ENCODE measurements around the gene ZFHX3. TPM values are rescaled to one million over a fixed set of nuclear protein-coding genes. Genes with fewer than 3 reads are reported as not detected.
"Not testable (repeated sequence)": the region's sequence is repeated elsewhere in the genome, so short reads cannot be mapped to it uniquely, and the experiment has no call there.

Gene ZFHX3
- under 1 TPM; 0.15 to 0.32 TPM for total RNA-seq

GRCh38 chr16:73047536-73048291 lies at the start of gene ZFHX3:
ZFHX3 (minus strand) TSS chr16:73048128; CDS start chr16:72960145, 87,983 bp downstream.
- POLR2A ChIA-PET, result no interaction called here
- CTCF ChIA-PET, result no interaction called here

GRCh38 chr16:73096510-73096909 lies 48.6 kb upstream of the ZFHX3 start:
- ChIA-PET POLR2A (no interaction called here), CTCF (no interaction called here)

- ChIA-PET POLR2A (no interaction called here), CTCF (no interaction called here)
These were observed 48.0 kb upstream of the ZFHX3 start for GRCh38 chr16:73095885-73096421.

GRCh38 chr16:73095142-73095820 lies 47.4 kb upstream of the ZFHX3 start:
- CTCF ChIA-PET, result no interaction called here
- POLR2A ChIA-PET, result no interaction called here

- CTCF ChIA-PET, result no interaction called here
- POLR2A ChIA-PET, result no interaction called here
These were observed 46.4 kb upstream of the ZFHX3 start for GRCh38 chr16:73094371-73094770.

- POLR2A ChIA-PET, result no interaction called here
- CTCF ChIA-PET, result no interaction called here
These were observed 45.5 kb upstream of the ZFHX3 start for GRCh38 chr16:73093146-73094144.

GRCh38 chr16:73092236-73092781 lies 44.4 kb upstream of the ZFHX3 start:
- ChIA-PET POLR2A (no interaction called here), CTCF (no interaction called here)

GRCh38 chr16:73091174-73091573 lies 43.2 kb upstream of the ZFHX3 start:
- POLR2A ChIA-PET, result no interaction called here
- CTCF ChIA-PET, result no interaction called here

GRCh38 chr16:73089420-73089819 lies 41.5 kb upstream of the ZFHX3 start:
- ChIA-PET CTCF (no interaction called here), POLR2A (no interaction called here)

GRCh38 chr16:73086108-73086507 lies 38.2 kb upstream of the ZFHX3 start:
- ChIA-PET CTCF (no interaction called here), POLR2A (no interaction called here)

- CTCF ChIA-PET, result no interaction called here
- POLR2A ChIA-PET, result no interaction called here
These were observed 35.3 kb upstream of the ZFHX3 start for GRCh38 chr16:73083271-73083670.

GRCh38 chr16:73082634-73083051 lies 34.7 kb upstream of the ZFHX3 start:
- CTCF ChIA-PET, POLR2A ChIA-PET: not testable (repeated sequence)

- CTCF ChIA-PET, result no interaction called here
These were observed 33.0 kb upstream of the ZFHX3 start for GRCh38 chr16:73080931-73081330.

GRCh38 chr16:73076324-73076810 lies 28.4 kb upstream of the ZFHX3 start:
- ChIA-PET CTCF (no interaction called here), POLR2A (no interaction called here)

More at GRCh38 chr16:73080931-73081330, 33.0 kb upstream of the ZFHX3 start:
- POLR2A ChIA-PET, result no interaction called here

GRCh38 chr16:73074382-73074781 lies 26.5 kb upstream of the ZFHX3 start:
- POLR2A ChIA-PET, result no interaction called here
- CTCF ChIA-PET, result no interaction called here

GRCh38 chr16:73072051-73072450 lies 24.1 kb upstream of the ZFHX3 start:
- POLR2A ChIA-PET, CTCF ChIA-PET: not testable (repeated sequence)

- ChIA-PET CTCF (no interaction called here), POLR2A (no interaction called here)
These were observed 23.4 kb upstream of the ZFHX3 start for GRCh38 chr16:73071131-73071940.

GRCh38 chr16:73069581-73070262 lies 21.8 kb upstream of the ZFHX3 start:
- ChIA-PET CTCF (no interaction called here), POLR2A (no interaction called here)
